ENCODE results near the gene RXRA.
"Not testable (repeated sequence)": the region's sequence is repeated elsewhere in the genome, so short reads cannot be mapped to it uniquely, and the experiment has no call there.

Gene RXRA

GRCh38 chr9:134294153-134295071, 31.8 kb upstream of the RXRA start:
- no peak for DNase-seq

- DNase-seq, result no peak
Measured at GRCh38 chr9:134295101-134295745, 31.0 kb upstream of the RXRA start.

GRCh38 chr9:134295746-134296250, 30.5 kb upstream of the RXRA start:
- DNase-seq, result no peak

- DNase-seq, result no peak
Measured at GRCh38 chr9:134296301-134297082, 29.8 kb upstream of the RXRA start.

- DNase-seq, result no peak
Measured at GRCh38 chr9:134297083-134297410, 29.2 kb upstream of the RXRA start.

- DNase-seq, result no peak
Measured at GRCh38 chr9:134297576-134297975, 28.7 kb upstream of the RXRA start.

- no peak for DNase-seq
Measured at GRCh38 chr9:134298000-134298399, 28.3 kb upstream of the RXRA start.

- DNase-seq, result no peak
Measured at GRCh38 chr9:134299068-134299467, 27.2 kb upstream of the RXRA start.

- DNase-seq, result no peak
Measured at GRCh38 chr9:134299883-134300282, 26.4 kb upstream of the RXRA start.

GRCh38 chr9:134301387-134302129, 24.7 kb upstream of the RXRA start:
- peak; percentile 77 for DNase-seq

GRCh38 chr9:134302130-134302817, 24.0 kb upstream of the RXRA start:
- no peak for DNase-seq

- DNase-seq, result no peak
Measured at GRCh38 chr9:134303601-134304000, 22.7 kb upstream of the RXRA start.

- DNase-seq, result no peak
Measured at GRCh38 chr9:134304261-134304660, 22.0 kb upstream of the RXRA start.

GRCh38 chr9:134304690-134305089, 21.6 kb upstream of the RXRA start:
- DNase-seq, result no peak

- DNase-seq, result no peak
Measured at GRCh38 chr9:134305533-134305932, 20.7 kb upstream of the RXRA start.

GRCh38 chr9:134306042-134306441, 20.2 kb upstream of the RXRA start:
- not testable (repeated sequence) for DNase-seq

- no peak for DNase-seq
Measured at GRCh38 chr9:134306636-134307600, 19.3 kb upstream of the RXRA start.

GRCh38 chr9:134307674-134308638, 18.3 kb upstream of the RXRA start:
- DNase-seq, result no peak

- DNase-seq, result not testable (repeated sequence)
Measured at GRCh38 chr9:134308639-134309220, 17.5 kb upstream of the RXRA start.
